ENCODE results near the gene DHRS7. TPM values are rescaled to one million over a fixed set of nuclear protein-coding genes. Genes with fewer than 3 reads are reported as not detected.
A peak's percentile ranks its signal among the peaks of the same experiment; 100 is the strongest.
"Not testable (repeated sequence)": the region's sequence is repeated elsewhere in the genome, so short reads cannot be mapped to it uniquely, and the experiment has no call there.

Gene DHRS7
- total RNA-seq, 1 experiment from 2014 or later, result 110 TPM

GRCh38 chr14:60164404-60164711, 840 bp downstream of the DHRS7 start:
- in situ Hi-C loops (cut with HindIII; ENCODE audit: low pct_unique_long_range_greater_than_20kb, low sequenced_read_pairs), result no loop called here
- no peak for DNase-seq (ENCODE audit: low read depth, low spot score)

GRCh38 chr14:60163693-60164092, 1.5 kb downstream of the DHRS7 start:
- no peak for DNase-seq (ENCODE audit: low read depth, low spot score)
- in situ Hi-C loops (cut with HindIII; ENCODE audit: low pct_unique_long_range_greater_than_20kb, low sequenced_read_pairs), result no loop called here

- in situ Hi-C loops (cut with HindIII; ENCODE audit: low pct_unique_long_range_greater_than_20kb, low sequenced_read_pairs), result no loop called here
- no peak for DNase-seq (ENCODE audit: low read depth, low spot score)
These were observed 3.7 kb downstream of the DHRS7 start for GRCh38 chr14:60161196-60162107.

- DNase-seq (ENCODE audit: low read depth, low spot score), result no peak
- in situ Hi-C loops (cut with HindIII; ENCODE audit: low pct_unique_long_range_greater_than_20kb, low sequenced_read_pairs), result no loop called here
These were observed 4.8 kb downstream of the DHRS7 start for GRCh38 chr14:60160422-60160821.

GRCh38 chr14:60154671-60155070, 10.5 kb downstream of the DHRS7 start:
- peak; percentile 23 for DNase-seq (ENCODE audit: low read depth, low spot score)
- in situ Hi-C loops (cut with HindIII; ENCODE audit: low pct_unique_long_range_greater_than_20kb, low sequenced_read_pairs), result no loop called here

- in situ Hi-C loops (cut with HindIII; ENCODE audit: low pct_unique_long_range_greater_than_20kb, low sequenced_read_pairs), result no loop called here
- DNase-seq (ENCODE audit: low read depth, low spot score), result no peak
These were observed 11.2 kb downstream of the DHRS7 start for GRCh38 chr14:60153991-60154390.

- peak; percentile 82 for DNase-seq (ENCODE audit: low read depth, low spot score)
- in situ Hi-C loops (cut with HindIII; ENCODE audit: low pct_unique_long_range_greater_than_20kb, low sequenced_read_pairs), result no loop called here
These were observed 13.5 kb downstream of the DHRS7 start for GRCh38 chr14:60151715-60152114.

- DNase-seq (ENCODE audit: low read depth, low spot score), result no peak
- in situ Hi-C loops (cut with HindIII; ENCODE audit: low pct_unique_long_range_greater_than_20kb, low sequenced_read_pairs), result no loop called here
These were observed 30.5 kb downstream of the DHRS7 start for GRCh38 chr14:60134702-60135101.

DNA sequence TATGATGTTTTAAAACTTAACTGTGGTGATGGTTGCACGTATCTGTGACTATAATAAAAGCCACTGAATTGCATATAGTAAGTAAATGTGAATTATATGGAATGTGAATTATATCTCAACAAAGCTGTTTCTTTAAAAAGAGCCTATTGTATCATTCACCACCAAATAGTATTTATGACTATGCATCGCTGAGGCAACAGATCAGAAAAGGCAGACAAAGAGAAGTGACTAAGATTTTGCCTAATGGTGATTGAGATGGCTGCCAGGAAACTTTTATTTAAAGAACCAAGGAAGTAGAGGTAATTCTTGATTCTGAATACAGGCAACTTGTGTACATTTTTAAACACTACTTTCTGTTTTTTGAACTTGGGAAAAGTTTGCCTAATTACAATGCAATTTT, 31.7 kb downstream of the DHRS7 start:
- no peak for DNase-seq (ENCODE audit: low read depth, low spot score)
- in situ Hi-C loops (cut with HindIII; ENCODE audit: low pct_unique_long_range_greater_than_20kb, low sequenced_read_pairs), result no loop called here

- in situ Hi-C loops (cut with HindIII; ENCODE audit: low pct_unique_long_range_greater_than_20kb, low sequenced_read_pairs), result no loop called here
- DNase-seq (ENCODE audit: low read depth, low spot score), result no peak
These were observed 39.3 kb downstream of the DHRS7 start for GRCh38 chr14:60125918-60126317.

DNA sequence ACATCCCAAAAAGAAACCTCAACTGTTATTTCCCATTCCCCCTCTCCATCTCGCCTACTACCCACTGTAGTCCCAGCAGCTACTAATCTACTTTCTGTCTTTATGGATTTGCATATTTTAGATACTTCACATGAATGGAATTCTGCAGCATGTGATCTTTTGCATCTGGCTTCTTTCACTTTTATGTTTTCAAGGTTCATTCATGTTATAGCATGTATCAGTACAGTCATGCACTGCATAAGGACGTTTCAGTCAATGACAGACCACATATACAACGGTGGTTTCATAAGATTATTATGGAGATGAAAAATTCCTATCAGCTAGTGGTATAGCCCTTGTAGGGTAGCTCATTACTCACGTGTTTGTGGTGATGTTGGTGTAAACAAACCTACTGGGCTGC, 49.0 kb downstream of the DHRS7 start:
- in situ Hi-C loops (cut with HindIII; ENCODE audit: low pct_unique_long_range_greater_than_20kb, low sequenced_read_pairs), result no loop called here

DNA sequence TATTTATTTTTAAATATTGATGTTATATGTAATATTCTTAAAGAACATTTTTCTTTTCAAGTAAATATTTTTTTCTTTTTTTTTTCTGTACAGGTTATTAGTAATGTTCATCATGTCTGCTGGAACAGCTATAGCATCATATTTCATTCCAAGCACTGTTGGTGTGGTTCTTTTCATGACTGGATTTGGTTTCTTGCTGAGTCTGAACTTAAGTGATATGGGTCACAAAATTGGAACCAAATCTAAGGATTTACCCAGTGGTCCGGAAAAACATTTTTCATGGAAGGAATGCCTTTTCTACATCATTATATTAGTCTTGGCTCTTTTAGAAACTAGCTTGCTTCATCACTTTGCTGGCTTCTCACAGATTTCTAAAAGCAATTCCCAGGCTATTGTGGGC, 50.3 kb downstream of the DHRS7 start:
- in situ Hi-C loops (cut with HindIII; ENCODE audit: low pct_unique_long_range_greater_than_20kb, low sequenced_read_pairs), result no loop called here
- DNase-seq (ENCODE audit: low read depth, low spot score), result no peak

More for the DNA sequence above, 49.0 kb downstream of the DHRS7 start:
- no peak for DNase-seq (ENCODE audit: low read depth, low spot score)

DNA sequence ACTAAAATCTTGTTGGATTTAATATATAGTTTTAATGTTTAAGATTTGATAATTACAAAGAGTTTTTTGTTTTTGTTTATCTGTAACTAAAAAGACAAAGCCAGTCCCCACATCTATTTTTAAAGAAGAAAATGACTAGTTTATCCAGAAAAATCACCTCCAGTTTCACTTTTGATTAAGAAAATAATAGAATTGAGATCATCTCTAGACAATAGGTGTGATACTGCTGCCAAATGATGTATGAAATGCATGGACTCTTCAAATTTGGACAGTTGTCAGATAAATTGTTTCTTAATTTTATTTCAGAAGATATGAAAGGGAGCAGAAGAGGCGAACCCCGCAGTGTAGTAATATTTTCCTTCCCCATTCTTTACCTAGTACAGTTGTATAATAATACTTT, 53.5 kb downstream of the DHRS7 start:
- no peak for DNase-seq (ENCODE audit: low read depth, low spot score)
- in situ Hi-C loops (cut with HindIII; ENCODE audit: low pct_unique_long_range_greater_than_20kb, low sequenced_read_pairs), result no loop called here

DNA sequence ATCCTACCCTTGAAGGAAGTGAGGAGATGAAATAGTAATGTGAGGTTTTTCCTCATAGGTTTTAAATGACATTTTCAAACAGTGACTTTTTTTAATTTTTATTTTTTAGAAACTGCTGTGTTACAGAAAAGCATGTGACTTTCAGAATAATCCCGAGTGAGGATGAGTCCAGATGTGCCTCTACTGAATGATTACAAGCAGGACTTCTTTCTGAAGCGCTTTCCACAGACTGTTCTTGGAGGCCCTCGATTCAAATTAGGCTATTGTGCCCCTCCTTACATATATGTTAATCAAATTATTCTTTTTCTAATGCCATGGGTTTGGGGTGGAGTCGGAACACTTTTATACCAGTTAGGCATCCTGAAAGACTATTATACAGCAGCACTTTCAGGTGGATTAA, 57.7 kb downstream of the DHRS7 start:
- no peak for DNase-seq (ENCODE audit: low read depth, low spot score)
- in situ Hi-C loops (cut with HindIII; ENCODE audit: low pct_unique_long_range_greater_than_20kb, low sequenced_read_pairs), result no loop called here

GRCh38 chr14:60106339-60106738, 58.9 kb downstream of the DHRS7 start:
- peak; percentile 67 for DNase-seq (ENCODE audit: low read depth, low spot score)
- in situ Hi-C loops (cut with HindIII; ENCODE audit: low pct_unique_long_range_greater_than_20kb, low sequenced_read_pairs), result no loop called here

DNA sequence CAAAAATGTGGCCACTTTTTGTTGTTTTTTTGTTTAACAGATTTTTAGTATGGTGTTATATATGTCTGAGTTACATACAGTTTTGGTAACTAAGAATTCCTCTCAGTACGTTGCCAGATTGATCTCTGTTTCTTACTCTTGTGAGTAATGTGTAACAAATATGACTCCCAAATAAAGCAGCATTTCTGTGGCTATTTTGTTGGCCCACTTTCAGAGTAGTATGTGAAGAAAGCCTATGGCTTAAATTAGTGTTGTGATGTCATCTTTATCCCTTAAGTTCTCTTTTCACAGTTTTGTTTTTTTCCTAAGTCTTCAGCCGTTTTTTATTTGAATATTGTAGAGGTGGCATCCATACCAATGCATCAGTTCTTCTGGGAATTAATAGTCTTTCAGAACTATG, 62.8 kb downstream of the DHRS7 start:
- in situ Hi-C loops (cut with HindIII; ENCODE audit: low pct_unique_long_range_greater_than_20kb, low sequenced_read_pairs), result no loop called here
- DNase-seq (ENCODE audit: low read depth, low spot score), result no peak

DNA sequence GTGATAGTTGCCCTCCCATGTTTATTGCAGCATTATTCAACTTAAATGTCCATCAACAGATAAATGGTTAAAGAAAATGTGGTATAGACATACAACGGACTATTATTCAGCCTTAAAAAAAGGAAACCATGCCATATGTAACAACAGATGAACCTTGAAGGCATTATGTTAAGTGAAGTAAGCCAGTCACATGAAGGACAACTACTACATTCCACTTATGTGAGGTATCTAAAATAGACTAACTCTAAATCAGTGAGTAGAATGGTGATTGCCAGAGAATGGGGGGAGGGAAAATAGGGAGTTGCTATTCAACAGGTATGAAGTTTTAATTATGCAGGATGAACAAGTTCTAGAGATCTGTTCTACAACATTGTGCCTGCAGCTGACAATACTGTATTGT, 63.4 kb downstream of the DHRS7 start:
- in situ Hi-C loops (cut with HindIII; ENCODE audit: low pct_unique_long_range_greater_than_20kb, low sequenced_read_pairs), result no loop called here
- peak; percentile 40 for DNase-seq (ENCODE audit: low read depth, low spot score)

GRCh38 chr14:60099855-60100254, 65.3 kb downstream of the DHRS7 start:
- in situ Hi-C loops (cut with HindIII; ENCODE audit: low pct_unique_long_range_greater_than_20kb, low sequenced_read_pairs); DNase-seq (ENCODE audit: low read depth, low spot score): not testable (repeated sequence)

DNA sequence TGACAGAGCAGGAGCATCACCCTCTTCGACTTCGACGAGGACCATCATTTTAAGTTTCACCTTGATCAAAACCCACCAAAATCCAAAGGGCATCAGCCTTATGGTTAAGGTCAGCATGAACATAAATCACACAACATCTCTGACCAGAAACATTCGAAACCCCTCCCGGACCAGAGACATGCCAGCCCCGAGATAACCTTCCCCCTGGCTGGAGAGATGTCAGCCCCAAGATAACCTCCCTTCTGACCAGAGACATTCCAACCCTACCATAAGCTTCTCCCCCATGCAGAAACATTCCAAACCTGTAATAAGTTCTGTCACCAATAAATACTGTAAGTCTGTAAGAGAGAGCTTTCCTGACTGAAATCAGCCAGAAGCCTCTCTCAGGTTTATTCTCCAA, 67.2 kb downstream of the DHRS7 start:
- no peak for DNase-seq (ENCODE audit: low read depth, low spot score)
- in situ Hi-C loops (cut with HindIII; ENCODE audit: low pct_unique_long_range_greater_than_20kb, low sequenced_read_pairs), result no loop called here

Data from SK-MEL-5 (cell line).